HEK293 (cell line): ENCODE measurements around the gene CHMP5.

Experiments used
- CTCF ChIP-seq: fragments of 450-650 bp; formaldehyde crosslinking; IDR thresholded peaks from 2 replicates; pipeline ENCODE4 v1.5.1; 2016; ENCODE audit warnings: missing biosample characterization, missing genetic modification characterization
- FEZF1 ChIP-seq: fragments of 450-650 bp; formaldehyde crosslinking; IDR thresholded peaks from 2 replicates; pipeline ENCODE4 v1.5.1; 2016; ENCODE audit warnings: missing biosample characterization, missing genetic modification characterization
- ZNF155 ChIP-seq: fragments of 450-650 bp; formaldehyde crosslinking; IDR thresholded peaks from 2 replicates; pipeline ENCODE4 v1.5.1; 2016; ENCODE audit warnings: missing biosample characterization, missing genetic modification characterization
- ZNF580 ChIP-seq: fragments of 450-650 bp; formaldehyde crosslinking; IDR thresholded peaks from 2 replicates; pipeline ENCODE4 v1.5.1; 2016; ENCODE audit warnings: missing biosample characterization, missing genetic modification characterization

GRCh38 chr9:33220681-33221567, 43.9 kb upstream of the CHMP5 start:
- TF ChIP-seq CTCF (tag by site-specific recombination) (no peak), ZNF580 (no peak), ZNF155 (tag by site-specific recombination) (no peak), FEZF1 (tag by site-specific recombination) (no peak)
